WTC11 (cell line): ENCODE results near the gene TRIM69. TPM values are rescaled to one million over a fixed set of nuclear protein-coding genes. Genes with fewer than 3 reads are reported as not detected.

ENCODE experiments used
- ATAC-seq: fragments of 200-7000 bp; cut with Tn5 transposase; 2 replicates; pipeline ENCODE4 v1.10.0; 2021; ENCODE audit warnings: mild to moderate bottlenecking, moderate library complexity
- CTCF ChIA-PET: fragments of 300-600 bp; sonication (Branson Sonifier 250); formaldehyde crosslinking; loops from one replicate; lab custom pipeline; 2021; ENCODE audit warnings: antibody characterized with exemption; lab: Charles Lee
- POLR2A ChIA-PET: fragments of 350-600 bp; sonication (Branson Sonifier 250); formaldehyde crosslinking; loops from one replicate; lab custom pipeline; 2021; ENCODE audit warnings: antibody characterized with exemption; lab: Charles Lee
- DNase-seq: peaks from one replicate; pipeline ENCODE4 v3.0.0; 2021; ENCODE audit warnings: low spot score
- H3K27ac Mint-ChIP-seq: 2 replicates; pipeline ENCODE4 v1.8.0; 2021; ENCODE audit warnings: mixed read lengths
- H3K27me3 Mint-ChIP-seq: 2 replicates; pipeline ENCODE4 v1.8.0; 2021; ENCODE audit warnings: low read depth, mild to moderate bottlenecking, moderate library complexity, mixed read lengths
- H3K36me3 Mint-ChIP-seq: 2 replicates; pipeline ENCODE4 v1.8.0; 2021; ENCODE audit warnings: mixed read lengths
- H3K4me1 Mint-ChIP-seq: 2 replicates; pipeline ENCODE4 v1.8.0; 2022; ENCODE audit warnings: mixed read lengths
- H3K4me3 Mint-ChIP-seq: 2 replicates; pipeline ENCODE4 v1.8.0; 2021; ENCODE audit warnings: mild to moderate bottlenecking, moderate library complexity, mixed read lengths
- H3K9me3 Mint-ChIP-seq: 2 replicates; pipeline ENCODE4 v1.8.0; 2021; ENCODE audit warnings: mixed read lengths
- AFF4 ChIP-seq: sonication (generic); formaldehyde crosslinking; IDR thresholded peaks from 2 replicates; pipeline ENCODE4 v1.8.1; 2023; ENCODE audit warnings: mild to moderate bottlenecking, missing genetic modification reagents, borderline replicate concordance
- E2F1 ChIP-seq: sonication (generic); formaldehyde crosslinking; IDR thresholded peaks from 2 replicates; pipeline ENCODE4 v1.8.0; 2022; ENCODE audit warnings: mild to moderate bottlenecking, missing genetic modification reagents
- E2F4 ChIP-seq: sonication (generic); formaldehyde crosslinking; IDR thresholded peaks from 2 replicates; pipeline ENCODE4 v1.8.1; 2022; ENCODE audit warnings: low read depth, mild to moderate bottlenecking, moderate library complexity, missing genetic modification reagents, borderline replicate concordance
- ELF4 ChIP-seq: sonication (generic); formaldehyde crosslinking; IDR thresholded peaks from 2 replicates; pipeline ENCODE4 v1.8.1; 2022; ENCODE audit warnings: low read depth, mild to moderate bottlenecking, moderate library complexity, missing genetic modification reagents
- FOXK1 ChIP-seq: sonication (generic); formaldehyde crosslinking; IDR thresholded peaks from 2 replicates; pipeline ENCODE4 v1.8.0; 2022; ENCODE audit warnings: mild to moderate bottlenecking, moderate library complexity, missing genetic modification reagents
- GABPB1 ChIP-seq: sonication (generic); formaldehyde crosslinking; IDR thresholded peaks from 2 replicates; pipeline ENCODE4 v1.8.1; 2023; ENCODE audit warnings: mild to moderate bottlenecking, missing genetic modification reagents
- HMGA2 ChIP-seq: fragments of 250-450 bp; sonication (Bioruptor Pico); IDR thresholded peaks from 2 replicates; pipeline ENCODE4 v1.4.0; 2021; ENCODE audit warnings: mild to moderate bottlenecking, moderate library complexity
- NFATC4 ChIP-seq: fragments of 250-450 bp; sonication (Bioruptor Pico); IDR thresholded peaks from 2 replicates; pipeline ENCODE4 v1.9.0; 2021; ENCODE audit warnings: mild to moderate bottlenecking
- PRDM15 ChIP-seq: sonication (generic); formaldehyde crosslinking; IDR thresholded peaks from 2 replicates; pipeline ENCODE4 v1.8.0; 2022; ENCODE audit warnings: missing genetic modification reagents
- PREB ChIP-seq: sonication (generic); formaldehyde crosslinking; IDR thresholded peaks from 2 replicates; pipeline ENCODE4 v1.8.1; 2022; ENCODE audit warnings: mild to moderate bottlenecking, missing genetic modification reagents, moderate library complexity, borderline replicate concordance
- SOX15 ChIP-seq: fragments of 250-450 bp; sonication (Bioruptor Pico); IDR thresholded peaks from 2 replicates; pipeline ENCODE4 v1.9.0; 2021; ENCODE audit warnings: mild to moderate bottlenecking
- TEAD4 ChIP-seq: sonication (generic); formaldehyde crosslinking; IDR thresholded peaks from 2 replicates; pipeline ENCODE4 v1.8.0; 2022; ENCODE audit warnings: mild to moderate bottlenecking, missing genetic modification reagents
- ZBTB43 ChIP-seq: sonication (generic); formaldehyde crosslinking; IDR thresholded peaks from 2 replicates; pipeline ENCODE4 v1.8.1; 2023; ENCODE audit warnings: mild to moderate bottlenecking, missing genetic modification reagents
- ZNF121 ChIP-seq: sonication (generic); formaldehyde crosslinking; IDR thresholded peaks from 2 replicates; pipeline ENCODE4 v1.8.0; 2023; ENCODE audit warnings: missing genetic modification reagents
- total RNA-seq: library from RNA; stranded (reverse); gene quantifications from 3 replicates; pipeline ENCODE4 v1.2.3, GENCODE V29; 2021

Gene TRIM69
- total RNA-seq, 1 experiment from 2014 or later: 10.4 TPM

- TF ChIP-seq E2F1 (CRISPR knock-in tag): no peak
- TF ChIP-seq FOXK1 (CRISPR knock-in tag): no peak
- TF ChIP-seq PRDM15 (CRISPR knock-in tag): no peak
- no peak for TF ChIP-seq ZNF121
- TF ChIP-seq ELF4 (CRISPR knock-in tag): no peak
- TF ChIP-seq AFF4: no peak
- TF ChIP-seq PREB (CRISPR knock-in tag): no peak
- no peak for TF ChIP-seq E2F4 (CRISPR knock-in tag)
- TF ChIP-seq NFATC4 (CRISPR knock-in tag): no peak
- TF ChIP-seq HMGA2: no peak
- TF ChIP-seq ZBTB43: no peak
- no peak for TF ChIP-seq SOX15 (CRISPR knock-in tag)
- no peak for TF ChIP-seq GABPB1 (CRISPR knock-in tag)
Observed at GRCh38 chr15:44775953-44776352, 39.6 kb downstream of the TRIM69 start (continued).

GRCh38 chr15:44779761-44780160, 43.4 kb downstream of the TRIM69 start:
- no peaks in the 10 kb centered on the region for H3K36me3 Mint-ChIP-seq
- ATAC-seq (no peak), DNase-seq (no peak)
- H3K9me3 Mint-ChIP-seq: peaks cover 3% of the 10 kb centered on the region; the same call in 1 of the 2 replicates
- no peak for TF ChIP-seq TEAD4 (CRISPR knock-in tag)
- no peak overlapping the region for H3K27ac Mint-ChIP-seq
- POLR2A ChIA-PET: no interaction called here
- H3K4me3 Mint-ChIP-seq: no peak overlapping the region
- CTCF ChIA-PET: no interaction called here
- peaks cover 6% of the 10 kb centered on the region for H3K4me1 Mint-ChIP-seq
- H3K27me3 Mint-ChIP-seq: peaks cover 9% of the 10 kb centered on the region
